ENCODE measurements around the gene MRPL43. TPM values are rescaled to one million over a fixed set of nuclear protein-coding genes. Genes with fewer than 3 reads are reported as not detected.

Gene MRPL43
- total and polyA plus RNA-seq, 3 experiments from 2014 or later, result 62.5 to 129 (median 62.8) TPM

DNA sequence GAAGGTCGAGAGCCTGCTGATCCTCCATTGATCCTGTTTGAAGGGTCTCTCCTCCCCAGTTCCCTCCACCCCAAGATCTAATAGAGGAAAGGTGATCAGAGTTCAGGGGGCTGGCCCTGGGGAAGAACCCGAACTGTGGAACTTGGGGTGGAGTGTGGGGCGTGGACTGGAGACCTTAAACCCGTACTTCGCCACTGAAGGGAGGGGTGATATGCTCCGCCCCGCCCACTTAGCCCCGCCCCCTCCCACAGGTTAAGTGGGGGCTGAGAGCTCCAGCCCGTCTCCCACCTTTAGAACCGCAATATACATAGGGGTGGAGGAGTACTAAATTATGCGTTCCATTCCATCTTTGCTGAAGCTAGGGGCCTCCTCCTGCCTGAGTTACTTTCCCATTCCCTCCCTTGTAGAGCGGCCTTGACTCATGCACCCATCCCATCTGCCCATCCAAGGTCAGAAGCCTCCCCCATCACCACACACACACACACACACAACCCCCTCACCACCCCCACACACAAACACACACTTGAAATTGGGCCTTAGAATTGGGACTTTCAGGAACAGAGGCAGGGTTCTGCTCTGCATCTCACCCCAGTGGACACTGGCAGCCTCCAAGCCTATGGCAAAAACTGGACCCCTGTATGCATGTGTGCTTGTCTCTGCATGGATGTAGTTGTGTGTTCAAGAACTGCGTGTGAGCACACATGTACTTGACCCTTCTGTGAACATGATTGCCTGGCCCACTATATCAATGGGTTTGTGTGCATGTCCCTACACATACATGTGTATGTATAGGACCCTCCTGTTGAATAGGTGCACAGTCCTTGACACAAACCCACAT is 17.0 kb downstream of the MRPL43 start:
- Histone ChIP-seq H3K36me3 (ENCODE audit: insufficient read depth, low read length) (no peaks in the 10 kb centered on the region), H3K9me3 (ENCODE audit: low read length) (no peaks in the 10 kb centered on the region), H3K4me1 (ENCODE audit: insufficient read depth, low read length) (peaks cover 5% of the 10 kb centered on the region), H3K4me3 (ENCODE audit: low read length) (peak overlapping the region; percentile 47), H3K27ac (ENCODE audit: low read depth, low read length) (no peak overlapping the region), H3K27me3 (ENCODE audit: insufficient read depth, low read length, poor library complexity, severe bottlenecking) (no peaks in the 10 kb centered on the region)
- POLR2A ChIA-PET, result no interaction called here
- H3K36me3 Mint-ChIP-seq, result peaks cover 0 to 7% (median 3%) of the 10 kb centered on the region in 3 donors
- H3K9me3 Mint-ChIP-seq, result no peaks in the 10 kb centered on the region
- H3K4me1 Mint-ChIP-seq, result peaks cover 8 to 20% (median 20%) of the 10 kb centered on the region in 3 donors
- peak in 4 of 5 donors; percentile 34 to 64 (median 36) for DNase-seq
- H3K27me3 Mint-ChIP-seq, result no peaks in the 10 kb centered on the region
- CTCF ChIA-PET, result interaction anchor here (1.4 to 2.2 kb wide), 4 partner anchors 19 to 46 kb away, joined by 6 to 12 read pairs (median 6); no protein-coding TSS in a partner anchor
- H3K27ac Mint-ChIP-seq, result peak overlapping the region in 4 of 8 donors; percentile 35 to 77 (median 50)
- peak overlapping the region; percentile 57 to 89 (median 73) for H3K4me3 Mint-ChIP-seq

- peak within 1 kb of the TSS in 6 of 8 donors; percentile 10 to 77 (median 34) for H3K27ac Mint-ChIP-seq
- CTCF ChIA-PET, result interaction anchor here (1.4 to 2.2 kb wide), 6 partner anchors 12 to 50 kb away, joined by 3 to 12 read pairs (median 6); no protein-coding TSS in a partner anchor
Measured at GRCh38 chr10:100969187-100970075, 17.9 kb downstream of the MRPL43 start, which contains the start of gene SEMA4G. TSS of gene SEMA4G (plus strand) at chr10:100969504. CDS start at chr10:100972913, 3,409 bp downstream.

GRCh38 chr10:100968863-100969186 is 18.5 kb downstream of the MRPL43 start:
- Histone ChIP-seq H3K27me3 (ENCODE audit: insufficient read depth, low read length, poor library complexity, severe bottlenecking) (no peaks in the 10 kb centered on the region), H3K27ac (ENCODE audit: low read depth, low read length) (no peak overlapping the region), H3K4me1 (ENCODE audit: insufficient read depth, low read length) (peaks cover 5% of the 10 kb centered on the region), H3K4me3 (ENCODE audit: low read length) (no peak overlapping the region), H3K9me3 (ENCODE audit: low read length) (no peaks in the 10 kb centered on the region), H3K36me3 (ENCODE audit: insufficient read depth, low read length) (no peaks in the 10 kb centered on the region)
- peak overlapping the region; percentile 50 to 86 (median 73) for H3K4me3 Mint-ChIP-seq
- H3K27me3 Mint-ChIP-seq, result no peaks in the 10 kb centered on the region
- peaks cover 0 to 16% (median 3%) of the 10 kb centered on the region in 3 donors for H3K36me3 Mint-ChIP-seq
- DNase-seq, result no peak
- ChIA-PET CTCF (interaction anchor here (0.8 to 2.2 kb wide), 8 partner anchors 13 to 62 kb away, joined by 3 to 12 read pairs (median 5); partner anchors contain the start of genes LZTS2, PDZD7 and SFXN3), POLR2A (interaction anchor here (0.6 kb wide), 1 partner anchor 14 kb away, joined by 3 read pairs; no protein-coding TSS in a partner anchor)
- H3K4me1 Mint-ChIP-seq, result peaks cover 8 to 20% (median 20%) of the 10 kb centered on the region in 3 donors
- no peaks in the 10 kb centered on the region for H3K9me3 Mint-ChIP-seq
- H3K27ac Mint-ChIP-seq, result peak overlapping the region in 3 of 8 donors; percentile 10 to 42 (median 36)

More at GRCh38 chr10:100969187-100970075, 17.9 kb downstream of the MRPL43 start, which contains the start of gene SEMA4G:
- peak in 4 of 5 donors; percentile 23 to 47 (median 28) for DNase-seq
- H3K27me3 ChIP-seq (ENCODE audit: insufficient read depth, low read length, poor library complexity, severe bottlenecking), result no peaks in the 10 kb centered on the region
- Mint-ChIP-seq H3K4me1 (peaks cover 8 to 20% (median 20%) of the 10 kb centered on the region in 3 donors), H3K9me3 (no peaks in the 10 kb centered on the region), H3K4me3 (peak within 1 kb of the TSS; percentile 69 to 89 (median 77)), H3K27me3 (no peaks in the 10 kb centered on the region), H3K36me3 (peaks cover 0 to 10% (median 3%) of the 10 kb centered on the region in 3 donors)
- peak within 1 kb of the TSS; percentile 47 for H3K4me3 ChIP-seq (ENCODE audit: low read length)
- H3K27ac ChIP-seq (ENCODE audit: low read depth, low read length), result no peak within 1 kb of the TSS
- POLR2A ChIA-PET, result interaction anchor here (0.6 kb wide), 1 partner anchor 15 kb away, joined by 3 read pairs; no protein-coding TSS in a partner anchor
- no peaks in the 10 kb centered on the region for H3K36me3 ChIP-seq (ENCODE audit: insufficient read depth, low read length)
- H3K4me1 ChIP-seq (ENCODE audit: insufficient read depth, low read length), result peaks cover 5% of the 10 kb centered on the region
- no peaks in the 10 kb centered on the region for H3K9me3 ChIP-seq (ENCODE audit: low read length)

GRCh38 chr10:100968062-100968736 is 19.1 kb downstream of the MRPL43 start:
- peaks cover 5% of the 10 kb centered on the region for H3K4me1 ChIP-seq (ENCODE audit: insufficient read depth, low read length)
- no peaks in the 10 kb centered on the region for H3K9me3 Mint-ChIP-seq
- no peaks in the 10 kb centered on the region for H3K9me3 ChIP-seq (ENCODE audit: low read length)
- H3K27ac Mint-ChIP-seq, result peak overlapping the region in 4 of 8 donors; percentile 10 to 56 (median 26)
- no peak overlapping the region for H3K27ac ChIP-seq (ENCODE audit: low read depth, low read length)
- no peaks in the 10 kb centered on the region for H3K36me3 ChIP-seq (ENCODE audit: insufficient read depth, low read length)
- no peak overlapping the region for H3K4me3 ChIP-seq (ENCODE audit: low read length)
- peaks cover 8 to 20% (median 20%) of the 10 kb centered on the region in 3 donors for H3K4me1 Mint-ChIP-seq
- CTCF ChIA-PET, result interaction anchor here (0.8 to 2.2 kb wide), 6 partner anchors 13 to 63 kb away, joined by 3 to 16 read pairs (median 4); partner anchors contain the start of genes LZTS2, PDZD7 and SFXN3
- POLR2A ChIA-PET, result interaction anchor here (0.6 kb wide), 1 partner anchor 1221 kb away, joined by 3 read pairs; no protein-coding TSS in a partner anchor
- H3K4me3 Mint-ChIP-seq, result peak overlapping the region in 6 of 7 donors; percentile 69 to 86 (median 75)
- no peaks in the 10 kb centered on the region for H3K27me3 ChIP-seq (ENCODE audit: insufficient read depth, low read length, poor library complexity, severe bottlenecking)
- H3K27me3 Mint-ChIP-seq, result no peaks in the 10 kb centered on the region
- H3K36me3 Mint-ChIP-seq, result peaks cover 0 to 19% (median 3%) of the 10 kb centered on the region in 3 donors
- DNase-seq, result no peak

- H3K36me3 ChIP-seq (ENCODE audit: insufficient read depth, low read length), result peaks cover 1% of the 10 kb centered on the region
- ChIA-PET CTCF (interaction anchor here (0.6 to 3.7 kb wide), 4 partner anchors 30 to 778 kb away, joined by 4 to 18 read pairs (median 10); no protein-coding TSS in a partner anchor), POLR2A (interaction anchor here (0.5 kb wide), 1 partner anchor 731 kb away, joined by 4 read pairs; no protein-coding TSS in a partner anchor)
- peaks cover 7 to 28% (median 7%) of the 10 kb centered on the region in 3 donors for H3K36me3 Mint-ChIP-seq
- H3K27me3 Mint-ChIP-seq, result no peaks in the 10 kb centered on the region
- no peaks in the 10 kb centered on the region for H3K9me3 Mint-ChIP-seq
- H3K27ac ChIP-seq (ENCODE audit: low read depth, low read length), result no peak overlapping the region
- H3K4me3 ChIP-seq (ENCODE audit: low read length), result no peak overlapping the region
- no peaks in the 10 kb centered on the region for H3K27me3 ChIP-seq (ENCODE audit: insufficient read depth, low read length, poor library complexity, severe bottlenecking)
- DNase-seq, result no peak
- peaks cover 5% of the 10 kb centered on the region for H3K4me1 ChIP-seq (ENCODE audit: insufficient read depth, low read length)
- H3K9me3 ChIP-seq (ENCODE audit: low read length), result no peaks in the 10 kb centered on the region
- peaks cover 8 to 20% (median 20%) of the 10 kb centered on the region in 3 donors for H3K4me1 Mint-ChIP-seq
- no peak overlapping the region for H3K4me3 Mint-ChIP-seq
- peak overlapping the region in 2 of 8 donors; percentile 24 to 76 for H3K27ac Mint-ChIP-seq
Measured at GRCh38 chr10:100967332-100967731, 20.0 kb downstream of the MRPL43 start.

- no peak overlapping the region for H3K4me3 ChIP-seq (ENCODE audit: low read length)
- H3K36me3 Mint-ChIP-seq, result peaks cover 7 to 32% (median 7%) of the 10 kb centered on the region in 3 donors
- peaks cover 5% of the 10 kb centered on the region for H3K4me1 ChIP-seq (ENCODE audit: insufficient read depth, low read length)
- no peaks in the 10 kb centered on the region for H3K27me3 ChIP-seq (ENCODE audit: insufficient read depth, low read length, poor library complexity, severe bottlenecking)
- H3K27ac ChIP-seq (ENCODE audit: low read depth, low read length), result no peak overlapping the region
- no peaks in the 10 kb centered on the region for H3K9me3 ChIP-seq (ENCODE audit: low read length)
- no peak for DNase-seq
- H3K4me3 Mint-ChIP-seq, result no peak overlapping the region
- H3K4me1 Mint-ChIP-seq, result peaks cover 8 to 20% (median 20%) of the 10 kb centered on the region in 3 donors
- POLR2A ChIA-PET, result no interaction called here
- no peaks in the 10 kb centered on the region for H3K9me3 Mint-ChIP-seq
- H3K36me3 ChIP-seq (ENCODE audit: insufficient read depth, low read length), result peaks cover 5% of the 10 kb centered on the region
- CTCF ChIA-PET, result interaction anchor here (0.6 to 3.7 kb wide), 3 partner anchors 31 to 777 kb away, joined by 4 to 18 read pairs (median 16); no protein-coding TSS in a partner anchor
- no peak overlapping the region for H3K27ac Mint-ChIP-seq
- no peaks in the 10 kb centered on the region for H3K27me3 Mint-ChIP-seq
Measured at GRCh38 chr10:100966887-100967286, 20.4 kb downstream of the MRPL43 start.

DNA sequence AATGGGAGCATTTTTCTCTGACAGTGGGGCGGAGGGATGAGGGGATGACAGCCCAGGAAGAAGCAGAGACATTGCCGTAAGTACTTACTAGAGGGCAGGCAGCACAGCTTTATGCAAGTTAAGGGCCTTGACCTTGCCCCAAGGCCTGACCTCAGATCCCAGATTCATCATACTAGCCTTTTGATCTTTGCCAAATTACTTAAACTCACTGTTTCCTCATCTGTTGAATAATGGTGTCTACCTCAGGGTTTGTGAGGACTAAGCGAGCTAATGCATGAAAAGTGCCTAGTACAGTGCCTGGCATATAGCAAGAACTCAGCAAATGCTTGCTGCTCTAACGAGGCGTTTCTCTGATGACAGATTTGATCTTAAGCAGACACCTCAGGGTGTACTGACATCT is 21.5 kb downstream of the MRPL43 start:
- Histone ChIP-seq H3K27ac (ENCODE audit: low read depth, low read length) (no peak overlapping the region), H3K4me3 (ENCODE audit: low read length) (no peak overlapping the region), H3K9me3 (ENCODE audit: low read length) (no peaks in the 10 kb centered on the region), H3K4me1 (ENCODE audit: insufficient read depth, low read length) (peaks cover 5% of the 10 kb centered on the region), H3K36me3 (ENCODE audit: insufficient read depth, low read length) (peaks cover 9% of the 10 kb centered on the region), H3K27me3 (ENCODE audit: insufficient read depth, low read length, poor library complexity, severe bottlenecking) (no peaks in the 10 kb centered on the region)
- Mint-ChIP-seq H3K4me1 (peaks cover 8 to 20% (median 18%) of the 10 kb centered on the region in 3 donors), H3K36me3 (peaks cover 7 to 37% (median 7%) of the 10 kb centered on the region in 3 donors), H3K27ac (no peak overlapping the region), H3K27me3 (no peaks in the 10 kb centered on the region), H3K4me3 (no peak overlapping the region), H3K9me3 (no peaks in the 10 kb centered on the region)
- DNase-seq, result no peak
- POLR2A ChIA-PET, result no interaction called here
- CTCF ChIA-PET, result interaction anchor here (1.9 to 3.7 kb wide), 2 partner anchors 32 to 48 kb away, joined by 7 to 18 read pairs; no protein-coding TSS in a partner anchor

Data from CD8-positive, alpha-beta memory T cell (primary cell).